A549 (cell line): ENCODE measurements around the gene STYXL2.

Experiments used
- BHLHE40 ChIP-seq: IDR thresholded peaks from 2 replicates; pipeline ENCODE4 v1.6.1; 2012; ENCODE audit warnings: low read depth, low read length, inconsistent platforms
- CTCF ChIP-seq: fragments of >200 bp; sonication (Bioruptor Twin); formaldehyde crosslinking; IDR thresholded peaks from 3 replicates; pipeline ENCODE4 v1.5.1; 2016
- E2F6 ChIP-seq: IDR thresholded peaks from 2 replicates; pipeline ENCODE4 v1.6.1; 2012; ENCODE audit warnings: low read depth, borderline replicate concordance
- HES2 ChIP-seq: fragments of >200 bp; sonication (Bioruptor Twin); formaldehyde crosslinking; IDR thresholded peaks from 2 replicates; pipeline ENCODE4 v1.6.1; 2016
- JUN ChIP-seq, 2 experiments: fragments of >200 bp; sonication (Bioruptor Twin); formaldehyde crosslinking; IDR thresholded peaks; 2 replicates in 1 of 2; 3 replicates in 1 of 2; pipeline ENCODE4 v1.6.1; 2016 to 2017
- MAFK ChIP-seq: fragments of 450-650 bp; IDR thresholded peaks from 2 replicates; pipeline ENCODE4 v1.6.1; 2014; ENCODE audit not compliant: partially characterized antibody
- POLR2A ChIP-seq: IDR thresholded peaks from 2 replicates; pipeline ENCODE4 v1.6.1; 2012; ENCODE audit warnings: mild to moderate bottlenecking, low read length
- RAD21 ChIP-seq, 2 experiments: fragments of >200 bp in 1 of 2; sonication (Bioruptor Twin) in 1 of 2; formaldehyde crosslinking in 1 of 2; IDR thresholded peaks in 1 of 2; conservative IDR thresholded peaks in 1 of 2; 2 replicates in 1 of 2; 3 replicates in 1 of 2; pipeline ENCODE4 v1.6.1; 2012 to 2018; ENCODE audit warnings: inconsistent platforms in 1 of 2
- RCOR1 ChIP-seq: fragments of 150-350 bp; IDR thresholded peaks from 2 replicates; pipeline ENCODE4 v1.6.1; 2014; ENCODE audit warnings: antibody characterized with exemption, low read length, low read depth
- SMC3 ChIP-seq: fragments of >200 bp; sonication (Bioruptor Twin); formaldehyde crosslinking; IDR thresholded peaks from 3 replicates; pipeline ENCODE4 v1.6.1; 2018; ENCODE audit warnings: inconsistent platforms
- TP53 ChIP-seq: fragments of 250-450 bp; sonication (Bioruptor Pico); IDR thresholded peaks from 2 replicates; pipeline ENCODE4 v1.5.0; 2021; ENCODE audit warnings: mild to moderate bottlenecking, moderate library complexity
- ZSCAN20 ChIP-seq: fragments of 250-450 bp; sonication (Bioruptor Pico); IDR thresholded peaks from 2 replicates; pipeline ENCODE4 v1.8.0; 2022; ENCODE audit warnings: mild to moderate bottlenecking, moderate library complexity

- TF ChIP-seq E2F6 (no peak), CTCF (no peak), RAD21 (conservative IDR thresholded peaks at IDR 0.05 in 1 of 2, IDR thresholded peaks at IDR 0.05 in 1 of 2) (no peak), MAFK (no peak), SMC3 (no peak), POLR2A (no peak), BHLHE40 (no peak), RCOR1 (no peak), ZSCAN20 (CRISPR knock-in tag) (no peak), JUN (IDR thresholded peaks at IDR 0.05) (no peak), HES2 (no peak), TP53 (CRISPR knock-in tag) (no peak)
These were observed 17.7 kb upstream of the STYXL2 start for GRCh38 chr1:167076136-167076710.
